Stimulated activated CD4-positive, alpha-beta T cell treated with anti-CD3 and anti-CD28 coated beads, Interleukin-2, amount 100 ng/mL, for 24 hours (primary cell): ENCODE results near the gene EIF3CL.
A peak's percentile ranks its signal among the peaks of the same experiment; 100 is the strongest.
"Not testable (repeated sequence)": the region's sequence is repeated elsewhere in the genome, so short reads cannot be mapped to it uniquely, and the experiment has no call there.

Experiments used
- DNase-seq, 2 donors: peaks; one replicate each; pipeline ENCODE4 v3.0.0-alpha.2; 2020

Gene EIF3CL

GRCh38 chr16:28362600-28362999, 41.0 kb downstream of the EIF3CL start:
- not testable (repeated sequence) for DNase-seq

DNA sequence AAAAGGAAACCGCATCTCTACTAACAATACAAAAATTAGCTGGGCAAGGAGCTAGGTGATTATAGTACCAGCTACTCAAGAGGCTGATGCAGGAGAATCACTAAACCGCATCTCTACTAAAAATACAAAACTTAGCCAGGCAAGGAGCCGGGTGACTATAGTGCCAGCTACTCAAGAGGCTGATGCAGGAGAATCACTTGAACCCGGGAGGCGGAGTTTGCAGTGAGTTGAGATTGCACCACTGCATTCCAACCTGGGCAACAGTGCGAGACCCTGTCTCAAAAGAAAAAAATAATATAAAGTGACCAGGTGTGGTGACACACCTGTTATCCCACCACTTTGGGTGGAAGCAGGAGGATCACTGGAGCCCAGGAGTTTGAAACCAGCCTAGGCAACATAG, 65.4 kb downstream of the EIF3CL start:
- DNase-seq: not testable (repeated sequence)

DNA sequence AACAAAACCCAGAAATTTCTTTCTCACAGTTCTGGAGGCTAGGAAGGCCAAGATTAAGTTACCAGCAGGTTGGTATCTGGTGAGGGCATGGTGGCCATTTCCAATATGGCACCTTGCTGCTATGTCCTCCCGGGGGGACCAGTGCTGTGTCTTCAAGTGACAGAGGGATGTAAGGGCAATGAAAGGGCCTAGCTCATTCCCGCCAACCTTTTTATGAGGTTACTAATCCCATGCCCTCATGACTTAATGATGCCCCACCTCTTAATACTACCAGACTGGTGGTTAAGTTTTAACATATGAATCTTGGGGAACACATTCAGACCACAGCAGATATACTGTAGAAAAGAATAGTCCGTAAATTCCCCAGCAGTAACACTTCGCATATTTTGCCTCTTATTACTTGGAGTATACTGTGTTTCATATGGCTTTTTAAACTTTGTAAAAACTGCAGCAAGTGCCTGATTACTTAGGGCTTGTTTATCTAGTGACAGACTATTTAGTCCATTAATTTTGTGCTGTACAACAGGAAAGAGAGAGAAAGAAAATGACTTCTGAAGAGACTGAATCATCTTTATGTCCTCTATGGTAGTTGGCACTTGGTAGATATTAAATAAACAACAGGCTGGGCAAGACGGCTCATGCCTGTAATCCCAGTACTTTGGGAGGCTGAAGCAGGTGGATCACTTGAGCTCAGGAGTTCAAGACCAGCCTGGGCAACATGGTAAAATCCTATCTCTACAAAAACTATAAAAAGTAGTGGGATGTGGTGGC, 66.5 kb downstream of the EIF3CL start:
- DNase-seq: not testable (repeated sequence)

DNA sequence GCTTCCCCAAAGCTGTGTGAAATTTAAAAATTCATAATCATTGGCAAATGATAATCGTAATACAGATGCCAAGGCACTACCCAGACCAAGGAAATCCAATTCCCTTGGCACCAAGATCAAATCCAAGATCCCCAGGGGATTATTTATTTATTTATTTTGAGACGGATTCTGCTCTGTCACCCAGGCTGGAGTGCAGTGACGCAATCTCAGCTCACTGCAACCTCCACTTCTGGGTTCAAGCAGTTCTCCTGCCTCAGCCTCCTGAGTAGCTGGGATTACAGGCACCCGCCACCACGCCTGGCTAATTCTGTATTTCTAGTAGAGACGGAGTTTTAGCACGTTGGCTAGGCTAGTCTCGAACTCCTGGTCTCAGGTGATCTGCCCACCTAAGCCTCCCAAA, 68.0 kb downstream of the EIF3CL start:
- not testable (repeated sequence) for DNase-seq

DNA sequence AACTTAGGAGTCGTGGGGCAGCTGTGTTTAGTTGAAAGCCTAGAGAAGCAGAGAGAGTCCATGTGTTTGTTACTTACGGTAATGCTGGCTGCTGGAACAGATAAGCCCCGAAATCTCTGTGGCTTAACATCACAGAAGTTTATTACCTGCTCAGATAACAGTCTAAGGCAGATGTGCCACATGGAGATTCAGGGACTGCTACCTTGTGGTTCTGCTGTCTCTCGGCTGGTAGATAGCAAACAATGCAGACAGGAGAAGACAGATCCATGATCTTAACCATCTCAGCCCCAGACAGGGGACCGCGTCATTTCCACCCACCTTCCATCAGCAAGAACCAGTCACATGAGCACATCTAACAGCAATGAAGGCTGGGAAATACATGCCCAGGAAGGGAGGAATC, 71.0 kb downstream of the EIF3CL start:
- not testable (repeated sequence) for DNase-seq

- not testable (repeated sequence) for DNase-seq
Measured at GRCh38 chr16:28330981-28331380, 72.7 kb downstream of the EIF3CL start.

GRCh38 chr16:28330232-28330631, 73.4 kb downstream of the EIF3CL start:
- peak; percentile 17 to 26 for DNase-seq
